Stimulated activated effector memory CD8-positive, alpha-beta T cell treated with anti-CD3 and anti-CD28 coated beads, Interleukin-12 subunit alpha, Interleukin-12 subunit beta, amount 100 ng/mL, for 72 hours (primary cell): ENCODE measurements around the gene EPM2A.

ENCODE experiments used
- ATAC-seq: fragments of 150-1000 bp; cut with Tn5 transposase; 2 replicates; pipeline ENCODE4 v1.10.0; 2021
- DNase-seq, 2 donors: peaks; one replicate each; pipeline ENCODE4 v3.0.0; 2021 to 2022; ENCODE audit warnings: low spot score in 2 of 2
- H3K27ac Mint-ChIP-seq: one replicate; pipeline ENCODE4 v1.8.0; 2022; ENCODE audit warnings: mild to moderate bottlenecking, mixed read lengths
- H3K36me3 Mint-ChIP-seq: one replicate; pipeline ENCODE4 v1.8.0; 2022; ENCODE audit warnings: mild to moderate bottlenecking, mixed read lengths
- H3K4me1 Mint-ChIP-seq: one replicate; pipeline ENCODE4 v1.8.0; 2022; ENCODE audit warnings: mixed read lengths
- H3K4me3 Mint-ChIP-seq: one replicate; pipeline ENCODE4 v1.8.0; 2022; ENCODE audit warnings: mild to moderate bottlenecking, mixed read lengths
- H3K9me3 Mint-ChIP-seq: one replicate; pipeline ENCODE4 v1.8.0; 2022; ENCODE audit warnings: mixed read lengths

Gene EPM2A

GRCh38 chr6:145669627-145670034 is 65.7 kb downstream of the EPM2A start:
- H3K4me1 Mint-ChIP-seq, result no peaks in the 10 kb centered on the region
- peaks cover 2% of the 10 kb centered on the region for H3K9me3 Mint-ChIP-seq
- ATAC-seq, result no peak
- DNase-seq, result no peak
- H3K27ac Mint-ChIP-seq, result no peak overlapping the region
- no peaks in the 10 kb centered on the region for H3K36me3 Mint-ChIP-seq
- no peak overlapping the region for H3K4me3 Mint-ChIP-seq

DNA sequence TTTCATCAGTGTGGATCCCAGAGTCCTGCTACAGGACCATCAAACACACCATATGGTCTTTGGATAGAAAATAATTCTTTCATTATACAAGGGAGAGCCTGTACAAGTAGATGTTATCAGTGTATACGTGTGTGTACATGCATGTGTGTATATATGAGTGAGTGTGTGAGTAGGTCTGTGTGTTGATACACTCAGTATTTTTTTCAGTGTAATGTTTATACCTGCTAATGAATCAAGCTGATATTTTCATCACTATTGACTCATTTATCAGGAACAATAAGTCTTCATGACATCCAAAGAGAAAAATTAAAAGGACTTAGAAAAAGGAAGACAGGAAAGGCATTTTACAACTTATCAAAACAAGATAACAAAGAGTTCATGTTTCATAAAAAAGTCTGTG is 66.5 kb downstream of the EPM2A start:
- Mint-ChIP-seq H3K9me3 (no peaks in the 10 kb centered on the region), H3K36me3 (no peaks in the 10 kb centered on the region), H3K27ac (no peak overlapping the region), H3K4me1 (no peaks in the 10 kb centered on the region), H3K4me3 (no peak overlapping the region)
- no peak for ATAC-seq
- no peak for DNase-seq

GRCh38 chr6:145660676-145661075 is 74.6 kb downstream of the EPM2A start:
- Mint-ChIP-seq H3K9me3 (no peaks in the 10 kb centered on the region), H3K27ac (no peak overlapping the region), H3K4me3 (no peak overlapping the region), H3K36me3 (no peaks in the 10 kb centered on the region), H3K4me1 (no peaks in the 10 kb centered on the region)
- no peak for ATAC-seq
- no peak for DNase-seq

DNA sequence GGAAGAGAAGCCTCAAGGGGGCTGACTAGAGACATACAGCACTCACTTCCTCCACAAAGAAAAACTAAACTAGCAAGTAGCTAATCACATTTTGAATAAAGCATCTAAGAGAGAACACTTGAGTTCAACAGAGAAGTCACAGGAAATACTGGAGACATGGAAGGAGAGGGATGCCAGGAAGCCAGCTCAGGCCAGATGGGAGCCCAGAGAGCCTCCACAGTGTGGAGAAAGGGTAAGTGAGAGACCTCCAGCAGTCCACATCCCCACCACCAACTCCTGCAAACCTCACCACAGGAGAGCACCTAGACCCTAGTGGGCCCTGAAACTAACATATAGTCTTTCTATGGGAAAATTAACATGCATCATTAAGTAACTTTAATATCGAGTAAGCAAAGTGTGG is 79.2 kb downstream of the EPM2A start:
- no peak overlapping the region for H3K4me3 Mint-ChIP-seq
- no peak overlapping the region for H3K27ac Mint-ChIP-seq
- DNase-seq (no peak), ATAC-seq (no peak)
- H3K9me3 Mint-ChIP-seq, result no peaks in the 10 kb centered on the region
- H3K4me1 Mint-ChIP-seq, result no peaks in the 10 kb centered on the region
- H3K36me3 Mint-ChIP-seq, result no peaks in the 10 kb centered on the region

GRCh38 chr6:145652572-145652971 is 82.7 kb downstream of the EPM2A start:
- DNase-seq (no peak), ATAC-seq (no peak)
- H3K36me3 Mint-ChIP-seq, result no peaks in the 10 kb centered on the region
- H3K4me3 Mint-ChIP-seq, result no peak overlapping the region
- H3K4me1 Mint-ChIP-seq, result no peaks in the 10 kb centered on the region
- H3K27ac Mint-ChIP-seq, result no peak overlapping the region
- no peaks in the 10 kb centered on the region for H3K9me3 Mint-ChIP-seq

GRCh38 chr6:145651988-145652387 is 83.3 kb downstream of the EPM2A start:
- no peaks in the 10 kb centered on the region for H3K36me3 Mint-ChIP-seq
- no peak overlapping the region for H3K27ac Mint-ChIP-seq
- no peaks in the 10 kb centered on the region for H3K4me1 Mint-ChIP-seq
- no peaks in the 10 kb centered on the region for H3K9me3 Mint-ChIP-seq
- H3K4me3 Mint-ChIP-seq, result no peak overlapping the region
- ATAC-seq (no peak), DNase-seq (no peak)

DNA sequence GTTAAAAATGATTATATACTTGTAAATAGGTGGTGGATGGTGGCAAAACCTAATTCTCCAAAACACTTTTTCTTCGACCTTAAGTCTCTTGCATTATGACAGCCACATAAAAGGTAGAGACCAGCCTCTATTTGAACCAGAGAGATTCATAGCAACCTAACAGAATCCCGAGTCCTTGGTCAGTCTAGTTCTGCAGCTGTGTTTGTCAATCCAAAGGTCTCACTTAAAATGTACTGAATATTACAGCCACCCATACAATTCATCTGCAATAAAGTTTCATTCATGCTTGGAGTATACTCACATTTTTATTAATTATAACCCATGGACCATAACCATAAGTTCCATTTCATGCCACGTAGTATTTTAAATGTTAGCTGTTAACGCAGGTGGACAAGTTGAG is 87.2 kb downstream of the EPM2A start:
- Mint-ChIP-seq H3K4me3 (no peak overlapping the region), H3K9me3 (no peaks in the 10 kb centered on the region), H3K4me1 (no peaks in the 10 kb centered on the region), H3K36me3 (no peaks in the 10 kb centered on the region), H3K27ac (no peak overlapping the region)
- ATAC-seq (no peak), DNase-seq (no peak)

DNA sequence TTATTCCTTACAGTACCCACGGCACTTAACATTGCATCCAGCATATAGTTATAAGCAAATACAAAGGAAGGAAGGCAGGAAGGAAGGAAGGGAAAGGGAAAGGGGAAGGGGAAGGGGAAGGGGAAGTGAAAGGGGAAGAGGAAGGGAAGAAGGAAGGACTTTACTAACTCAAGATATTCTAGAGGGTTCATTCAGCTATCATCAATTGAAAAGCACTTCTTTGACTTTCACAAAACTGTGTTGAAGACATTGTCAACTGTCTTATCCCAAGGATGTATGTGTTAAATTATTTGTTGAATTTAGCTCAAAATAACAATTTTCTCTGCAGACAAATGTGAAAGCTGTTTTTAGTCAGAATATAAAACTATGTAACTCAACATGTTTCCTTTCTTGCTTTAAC is 87.7 kb downstream of the EPM2A start:
- DNase-seq (no peak), ATAC-seq (no peak)
- Mint-ChIP-seq H3K4me3 (no peak overlapping the region), H3K27ac (no peak overlapping the region), H3K4me1 (no peaks in the 10 kb centered on the region), H3K9me3 (no peaks in the 10 kb centered on the region), H3K36me3 (no peaks in the 10 kb centered on the region)

GRCh38 chr6:145643760-145644159 is 91.6 kb downstream of the EPM2A start:
- H3K27ac Mint-ChIP-seq, result no peak overlapping the region
- H3K4me1 Mint-ChIP-seq, result no peaks in the 10 kb centered on the region
- H3K9me3 Mint-ChIP-seq, result no peaks in the 10 kb centered on the region
- H3K4me3 Mint-ChIP-seq, result no peak overlapping the region
- DNase-seq (no peak), ATAC-seq (peak; percentile 55)
- no peaks in the 10 kb centered on the region for H3K36me3 Mint-ChIP-seq

- no peak overlapping the region for H3K4me3 Mint-ChIP-seq
- ATAC-seq (peak; percentile 82), DNase-seq (peak; percentile 76 to 89)
- no peak overlapping the region for H3K27ac Mint-ChIP-seq
- H3K4me1 Mint-ChIP-seq, result peaks cover 8% of the 10 kb centered on the region
- H3K36me3 Mint-ChIP-seq, result no peaks in the 10 kb centered on the region
- no peaks in the 10 kb centered on the region for H3K9me3 Mint-ChIP-seq
Observed at GRCh38 chr6:145633981-145634627, 101.2 kb downstream of the EPM2A start.

GRCh38 chr6:145632971-145633370 is 102.3 kb downstream of the EPM2A start:
- H3K4me3 Mint-ChIP-seq, result no peak overlapping the region
- no peaks in the 10 kb centered on the region for H3K9me3 Mint-ChIP-seq
- H3K27ac Mint-ChIP-seq, result no peak overlapping the region
- H3K36me3 Mint-ChIP-seq, result no peaks in the 10 kb centered on the region
- DNase-seq (no peak), ATAC-seq (no peak)
- peaks cover 8% of the 10 kb centered on the region for H3K4me1 Mint-ChIP-seq

DNA sequence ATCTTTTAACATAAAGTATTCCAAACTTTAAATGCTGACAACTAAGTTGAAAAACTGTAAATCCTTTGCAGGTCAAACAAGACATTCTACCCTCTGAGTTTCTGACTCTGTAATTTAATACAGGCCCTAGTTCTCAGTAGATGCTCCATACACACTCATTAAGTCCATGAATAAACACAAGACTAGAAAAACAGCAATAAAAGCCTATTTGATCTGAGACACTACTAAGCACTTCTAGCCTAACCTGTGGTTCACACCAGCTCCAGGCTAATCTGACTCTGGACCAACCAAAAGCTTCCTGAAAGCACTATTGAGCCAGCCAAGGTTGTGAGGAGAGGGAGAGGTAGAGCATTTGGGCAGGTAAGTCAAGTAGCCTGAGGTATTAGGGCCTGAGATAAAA is 103.9 kb downstream of the EPM2A start:
- no peaks in the 10 kb centered on the region for H3K9me3 Mint-ChIP-seq
- DNase-seq, result no peak
- no peak overlapping the region for H3K27ac Mint-ChIP-seq
- no peak overlapping the region for H3K4me3 Mint-ChIP-seq
- H3K4me1 Mint-ChIP-seq, result peaks cover 8% of the 10 kb centered on the region
- ATAC-seq, result no peak
- no peaks in the 10 kb centered on the region for H3K36me3 Mint-ChIP-seq

- peaks cover 8% of the 10 kb centered on the region for H3K4me1 Mint-ChIP-seq
- no peak overlapping the region for H3K27ac Mint-ChIP-seq
- no peaks in the 10 kb centered on the region for H3K9me3 Mint-ChIP-seq
- H3K4me3 Mint-ChIP-seq, result no peak overlapping the region
- ATAC-seq (no peak), DNase-seq (no peak)
- no peaks in the 10 kb centered on the region for H3K36me3 Mint-ChIP-seq
Observed at GRCh38 chr6:145630598-145630997, 104.7 kb downstream of the EPM2A start.

DNA sequence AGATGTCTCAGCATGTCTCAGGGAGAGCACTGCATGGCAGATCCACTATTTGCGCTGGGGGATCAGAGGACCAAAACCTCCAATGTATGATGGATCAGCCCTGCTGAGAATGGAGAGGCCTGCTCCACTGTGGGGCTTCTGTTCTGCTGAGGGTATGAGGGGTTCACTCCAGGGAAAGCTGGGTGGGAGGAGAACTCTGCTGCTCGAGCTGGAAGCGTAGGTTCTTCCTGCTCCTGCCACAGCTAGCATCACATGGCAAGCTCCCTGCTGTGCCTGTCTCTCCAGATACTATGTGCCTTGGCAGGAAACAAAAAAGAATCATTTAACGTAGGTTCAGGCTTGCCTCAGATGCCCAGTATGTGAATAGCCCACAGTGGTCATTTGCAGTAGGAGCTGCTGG is 105.8 kb downstream of the EPM2A start:
- no peaks in the 10 kb centered on the region for H3K9me3 Mint-ChIP-seq
- no peak overlapping the region for H3K27ac Mint-ChIP-seq
- peaks cover 6% of the 10 kb centered on the region for H3K4me1 Mint-ChIP-seq
- H3K4me3 Mint-ChIP-seq, result no peak overlapping the region
- no peak for DNase-seq
- ATAC-seq, result no peak
- H3K36me3 Mint-ChIP-seq, result no peaks in the 10 kb centered on the region

GRCh38 chr6:145627451-145627850 is 107.9 kb downstream of the EPM2A start:
- H3K4me3 Mint-ChIP-seq, result no peak overlapping the region
- no peaks in the 10 kb centered on the region for H3K36me3 Mint-ChIP-seq
- H3K27ac Mint-ChIP-seq, result no peak overlapping the region
- ATAC-seq (peak; percentile 19), DNase-seq (no peak)
- H3K4me1 Mint-ChIP-seq, result no peaks in the 10 kb centered on the region
- no peaks in the 10 kb centered on the region for H3K9me3 Mint-ChIP-seq

GRCh38 chr6:145626857-145627256 is 108.5 kb downstream of the EPM2A start:
- no peak overlapping the region for H3K27ac Mint-ChIP-seq
- ATAC-seq (no peak), DNase-seq (no peak)
- no peaks in the 10 kb centered on the region for H3K4me1 Mint-ChIP-seq
- H3K36me3 Mint-ChIP-seq, result no peaks in the 10 kb centered on the region
- H3K9me3 Mint-ChIP-seq, result no peaks in the 10 kb centered on the region
- no peak overlapping the region for H3K4me3 Mint-ChIP-seq

DNA sequence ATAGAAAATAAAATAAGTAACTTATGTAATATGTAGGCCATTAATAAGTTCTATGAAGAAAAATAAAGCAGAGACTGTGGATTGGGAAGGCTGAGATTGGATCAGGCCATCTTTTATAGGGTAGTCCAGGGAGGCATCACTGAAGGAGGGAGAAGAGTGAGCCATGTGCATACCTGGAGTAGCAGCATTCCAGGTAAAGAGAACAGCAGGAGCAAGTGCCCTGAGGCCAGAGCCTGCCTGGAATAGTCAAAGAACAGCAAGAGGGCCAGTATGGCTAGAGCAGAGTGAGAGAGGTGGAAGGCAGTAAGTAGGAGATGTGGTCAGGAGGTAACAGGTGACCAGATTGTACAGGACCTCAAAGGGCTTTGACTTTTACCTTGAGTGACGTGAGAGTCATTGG is 112.1 kb downstream of the EPM2A start:
- ATAC-seq (no peak), DNase-seq (no peak)
- Mint-ChIP-seq H3K9me3 (peaks cover 4% of the 10 kb centered on the region), H3K4me1 (no peaks in the 10 kb centered on the region), H3K27ac (no peak overlapping the region), H3K36me3 (no peaks in the 10 kb centered on the region), H3K4me3 (no peak overlapping the region)
